GM19395 (cell line): Measurements from ENCODE around the gene CCDC17.

Source experiments
- ATAC-seq: cut with Tn5 transposase; IDR thresholded peaks from one replicate; pipeline ENCODE4 v1.9.1; 2021; ENCODE audit warnings: mild to moderate bottlenecking, moderate library complexity; ENCODE audit not compliant: unreplicated experiment

Gene CCDC17

GRCh38 chr1:45584351-45585109, 39.3 kb downstream of the CCDC17 start:
- peak; percentile 32 for ATAC-seq

- ATAC-seq: peak; percentile 54
These were observed 40.0 kb downstream of the CCDC17 start, which contains the start of gene NASP for GRCh38 chr1:45583666-45584350. Gene NASP, plus strand, starts transcription at chr1:45584041. Its CDS starts 106 bp downstream, at chr1:45584147.

GRCh38 chr1:45583264-45583665, 40.6 kb downstream of the CCDC17 start:
- ATAC-seq: peak; percentile 81

DNA sequence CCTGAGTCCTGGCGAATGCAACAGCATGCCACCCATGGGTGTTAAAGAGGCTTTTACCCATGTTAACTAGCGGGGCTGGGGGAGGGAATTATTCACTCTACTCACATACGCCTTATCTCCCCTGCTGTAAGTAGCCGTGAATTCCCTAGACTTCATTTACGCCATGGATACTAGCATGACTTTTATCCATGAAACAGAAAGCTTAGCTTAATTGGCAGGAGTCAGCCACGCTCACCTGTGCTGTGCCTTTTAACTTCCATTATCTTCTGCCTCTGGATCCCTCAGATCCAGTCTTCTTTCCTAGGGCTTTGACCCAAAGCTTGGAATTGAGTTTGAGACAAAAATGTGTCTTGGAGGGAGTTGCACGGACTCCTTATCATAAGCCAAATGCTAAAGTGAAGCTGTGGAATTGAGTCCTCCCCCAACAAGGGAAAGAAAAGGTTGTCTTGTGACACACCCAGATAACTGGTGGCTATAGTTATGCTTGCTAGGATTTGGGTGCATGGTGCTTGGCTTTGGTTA, 49.7 kb downstream of the CCDC17 start:
- ATAC-seq: no peak

GRCh38 chr1:45573231-45573804, 50.5 kb downstream of the CCDC17 start:
- ATAC-seq: no peak

GRCh38 chr1:45570631-45571030, 53.2 kb downstream of the CCDC17 start:
- no peak for ATAC-seq
